Lower lobe of right lung (tissue), 2 donors: ENCODE measurements around the gene STAG3. TPM values are rescaled to one million over a fixed set of nuclear protein-coding genes. Genes with fewer than 3 reads are reported as not detected.
"Not testable (repeated sequence)": the region's sequence is repeated elsewhere in the genome, so short reads cannot be mapped to it uniquely, and the experiment has no call there.

ENCODE experiments used
- ATAC-seq, 2 donors: fragments of 200-7000 bp; cut with Tn5 transposase; one replicate each; pipeline ENCODE4 v1.9.1; 2020 to 2022; ENCODE audit warnings: mild to moderate bottlenecking in 2 of 2, moderate library complexity in 2 of 2
- DNase-seq: peaks from one replicate; pipeline ENCODE4 v3.0.0-alpha.2; 2020
- H3K27ac ChIP-seq: fragments of 200-600 bp; one replicate; pipeline ENCODE4 v1.8.0; 2022
- H3K27me3 ChIP-seq: fragments of 200-600 bp; one replicate; pipeline ENCODE4 v1.8.0; 2022; ENCODE audit warnings: low read depth
- H3K36me3 ChIP-seq: fragments of 200-600 bp; one replicate; pipeline ENCODE4 v1.8.0; 2022; ENCODE audit warnings: mild to moderate bottlenecking
- H3K4me1 ChIP-seq: fragments of 200-600 bp; one replicate; pipeline ENCODE4 v1.8.0; 2022
- H3K4me3 ChIP-seq: fragments of 200-600 bp; one replicate; pipeline ENCODE4 v1.8.0; 2022; ENCODE audit warnings: mild to moderate bottlenecking
- H3K9me3 ChIP-seq: fragments of 200-600 bp; one replicate; pipeline ENCODE4 v1.8.0; 2022
- CTCF ChIP-seq: fragments of 200-600 bp; IDR thresholded peaks from one replicate; pipeline ENCODE4 v1.8.0; 2022; ENCODE audit warnings: antibody characterized with exemption, mild to moderate bottlenecking
- intact Hi-C: fragments of 100-400 bp; cut with DNase I; formaldehyde crosslinking; loops from one replicate; pipeline ENCODE4 v1.11.0; 2022
- microRNA-seq: library from miRNA; unstranded; fragments of <30 nt; microRNA quantifications from one replicate; pipeline ENCODE4 v1.2.0, GENCODE V29; 2020; ENCODE audit warnings: borderline number of aligned reads
- total RNA-seq: library from RNA; stranded (reverse); fragmentation: NEBNext Ultra II Directional; extraction: Animal tissue kit (Norgen Biotek cat#: 25700); gene quantifications from one replicate; pipeline ENCODE4 v1.2.1, GENCODE V29; 2021
- donor health status: DM: no; HTN: yes; CAD: no; lungs with severe emphysema.

STAG3 gene
- total RNA-seq, 1 donor from 2014 or later: 4.1 TPM

GRCh38 chr7:100247152-100247757, 69.5 kb downstream of the STAG3 start:
- Histone ChIP-seq H3K27me3 (no peaks in the 10 kb centered on the region), H3K4me1 (no peaks in the 10 kb centered on the region), H3K36me3 (no peaks in the 10 kb centered on the region), H3K9me3 (no peaks in the 10 kb centered on the region), H3K27ac (no peak overlapping the region), H3K4me3 (no peak overlapping the region)
- intact Hi-C loops: no loop called here
- TF ChIP-seq CTCF: no peak
- ATAC-seq: peak; percentile 48 to 81
- DNase-seq: no peak

- H3K36me3 ChIP-seq: no peaks in the 10 kb centered on the region
- intact Hi-C loops: no loop called here
- H3K4me3 ChIP-seq: no peak overlapping the region
- TF ChIP-seq CTCF: no peak
- ATAC-seq (no peak), DNase-seq (no peak)
- no peaks in the 10 kb centered on the region for H3K9me3 ChIP-seq
- no peaks in the 10 kb centered on the region for H3K27me3 ChIP-seq
- no peak overlapping the region for H3K27ac ChIP-seq
- no peaks in the 10 kb centered on the region for H3K4me1 ChIP-seq
Observed at GRCh38 chr7:100248483-100248882, 70.8 kb downstream of the STAG3 start.

- Histone ChIP-seq H3K27me3 (no peaks in the 10 kb centered on the region), H3K9me3 (no peaks in the 10 kb centered on the region), H3K4me3 (no peak overlapping the region), H3K36me3 (no peaks in the 10 kb centered on the region), H3K27ac (no peak overlapping the region), H3K4me1 (no peaks in the 10 kb centered on the region)
- intact Hi-C loops: no loop called here
- DNase-seq (no peak), ATAC-seq (peak in 1 of 2 donors; percentile 51)
- TF ChIP-seq CTCF: no peak
Observed at GRCh38 chr7:100257017-100257416, 79.3 kb downstream of the STAG3 start.

- H3K9me3 ChIP-seq, H3K27ac ChIP-seq, DNase-seq, intact Hi-C loops, ATAC-seq, H3K4me1 ChIP-seq, H3K27me3 ChIP-seq, H3K4me3 ChIP-seq, H3K36me3 ChIP-seq: not testable (repeated sequence)
Observed at GRCh38 chr7:100259984-100260383, 82.3 kb downstream of the STAG3 start.

GRCh38 chr7:100262896-100263295, 85.2 kb downstream of the STAG3 start:
- H3K27me3 ChIP-seq, H3K27ac ChIP-seq, H3K4me3 ChIP-seq, H3K4me1 ChIP-seq, ATAC-seq, intact Hi-C loops, H3K36me3 ChIP-seq, DNase-seq, H3K9me3 ChIP-seq: not testable (repeated sequence)

Small RNA genes lying within 50 kb of the gene (microRNA-seq; reads per million reads assigned to microRNA genes)
- gene MIR4658: not detected

Other genes starting within 250 kb of the STAG3 start
- not detected for gene GJC3, start 248.3 kb upstream of the STAG3 start, total RNA-seq
- 31.8 TPM for gene AZGP1, start 201.9 kb upstream of the STAG3 start, total RNA-seq
- 59.6 TPM for gene ZKSCAN1, start 162.3 kb upstream of the STAG3 start, total RNA-seq
- gene ZSCAN21, start 128.1 kb upstream of the STAG3 start, total RNA-seq: 8.4 TPM
- gene ZNF3, start 96.2 kb upstream of the STAG3 start, total RNA-seq: 23.0 TPM
- gene COPS6, start 88.9 kb upstream of the STAG3 start, total RNA-seq: 70.6 TPM
- gene MCM7, start 76.5 kb upstream of the STAG3 start, total RNA-seq: 48.0 TPM
- 16.5 TPM for gene AP4M1, start 76.3 kb upstream of the STAG3 start, total RNA-seq
- gene TAF6, start 58.6 kb upstream of the STAG3 start, total RNA-seq: 39.4 TPM
- gene CNPY4, start 58.3 kb upstream of the STAG3 start, total RNA-seq: 10.5 TPM
- 2.7 TPM for gene MBLAC1, start 51.0 kb upstream of the STAG3 start, total RNA-seq
- 131 TPM for gene LAMTOR4, start 29.0 kb upstream of the STAG3 start, total RNA-seq
- 24.3 TPM for gene TRAPPC14, start 19.2 kb upstream of the STAG3 start, total RNA-seq
- 5.3 TPM for gene GAL3ST4, start 9.3 kb upstream of the STAG3 start, total RNA-seq
- 0.77 TPM for gene GPC2, start 537 bp upstream of the STAG3 start, total RNA-seq
- gene PVRIG, start 42.0 kb downstream of the STAG3 start, total RNA-seq: not detected
- not detected for gene SPDYE3, start 129.8 kb downstream of the STAG3 start, total RNA-seq
- 35.9 TPM for gene PILRB, start 180.2 kb downstream of the STAG3 start, total RNA-seq
- gene PILRA, start 195.6 kb downstream of the STAG3 start, total RNA-seq: 48.7 TPM